ENCODE results near the gene WDHD1. TPM values are rescaled to one million over a fixed set of nuclear protein-coding genes. Genes with fewer than 3 reads are reported as not detected.
"Not testable (repeated sequence)": the region's sequence is repeated elsewhere in the genome, so short reads cannot be mapped to it uniquely, and the experiment has no call there.

WDHD1 gene
- total and polyA plus RNA-seq, 9 donors, result 1.2 to 4.2 (median 2.5) TPM

GRCh38 chr14:54929556-54929955 is 97.3 kb downstream of the WDHD1 start:
- Histone ChIP-seq H3K4me3 (no peak overlapping the region), H3K27ac (no peak overlapping the region), H3K9me3 (no peaks in the 10 kb centered on the region), H3K36me3 (no peaks in the 10 kb centered on the region), H3K27me3 (no peaks in the 10 kb centered on the region), H3K4me1 (ENCODE audit: insufficient read depth) (no peaks in the 10 kb centered on the region)
- intact Hi-C loops (cut with DNase I), result no loop called here
- no peak for DNase-seq
- TF ChIP-seq EP300 (IDR thresholded peaks at IDR 0.05) (no peak), POLR2A (IDR thresholded peaks at IDR 0.05) (no peak), CTCF (IDR thresholded peaks at IDR 0.05) (no peak)

GRCh38 chr14:54928216-54928615 is 98.7 kb downstream of the WDHD1 start:
- H3K36me3 ChIP-seq, result no peaks in the 10 kb centered on the region
- no peaks in the 10 kb centered on the region for H3K9me3 ChIP-seq
- DNase-seq, result no peak
- H3K27ac ChIP-seq, result no peak overlapping the region
- no peaks in the 10 kb centered on the region for H3K4me1 ChIP-seq (ENCODE audit: insufficient read depth)
- intact Hi-C loops (cut with DNase I), result no loop called here
- TF ChIP-seq POLR2A (IDR thresholded peaks at IDR 0.05) (no peak), CTCF (IDR thresholded peaks at IDR 0.05) (no peak), EP300 (IDR thresholded peaks at IDR 0.05) (no peak)
- no peaks in the 10 kb centered on the region for H3K27me3 ChIP-seq
- no peak overlapping the region for H3K4me3 ChIP-seq

GRCh38 chr14:54927551-54927950 is 99.3 kb downstream of the WDHD1 start:
- Histone ChIP-seq H3K36me3 (no peaks in the 10 kb centered on the region), H3K4me1 (ENCODE audit: insufficient read depth) (peaks cover under 1% of the 10 kb centered on the region), H3K9me3 (no peaks in the 10 kb centered on the region), H3K27me3 (no peaks in the 10 kb centered on the region), H3K27ac (no peak overlapping the region), H3K4me3 (no peak overlapping the region)
- TF ChIP-seq EP300 (IDR thresholded peaks at IDR 0.05), result no peak
- TF ChIP-seq POLR2A (IDR thresholded peaks at IDR 0.05), result no peak
- no peak for TF ChIP-seq CTCF (IDR thresholded peaks at IDR 0.05)
- intact Hi-C loops (cut with DNase I), result no loop called here
- 52 to 71% (median 64%) methylated on average over 1 of the region's 1 CpG for WGBS, 3 donors
- no peak for DNase-seq

GRCh38 chr14:54926570-54926969 is 100.3 kb downstream of the WDHD1 start:
- H3K36me3 ChIP-seq; DNase-seq; H3K27ac ChIP-seq; intact Hi-C loops (cut with DNase I); H3K4me1 ChIP-seq (ENCODE audit: insufficient read depth); H3K9me3 ChIP-seq; H3K27me3 ChIP-seq; H3K4me3 ChIP-seq: not testable (repeated sequence)
- WGBS, 3 donors, result 89 to 93% (median 92%) methylated on average over 5 of the region's 5 CpGs

GRCh38 chr14:54922598-54922997 is 104.3 kb downstream of the WDHD1 start:
- Histone ChIP-seq H3K27me3 (no peaks in the 10 kb centered on the region), H3K4me1 (ENCODE audit: insufficient read depth) (peaks cover 4% of the 10 kb centered on the region), H3K36me3 (no peaks in the 10 kb centered on the region), H3K4me3 (no peak overlapping the region), H3K27ac (no peak overlapping the region), H3K9me3 (no peaks in the 10 kb centered on the region)
- DNase-seq, result no peak
- TF ChIP-seq EP300 (IDR thresholded peaks at IDR 0.05), result no peak
- no peak for TF ChIP-seq CTCF (IDR thresholded peaks at IDR 0.05)
- TF ChIP-seq POLR2A (IDR thresholded peaks at IDR 0.05), result no peak
- WGBS, 3 donors, result 8 to 31% (median 13%) methylated on average over 3 of the region's 3 CpGs
- intact Hi-C loops (cut with DNase I), result no loop called here

Measured in ovary (tissue), 9 donors.